Inferior parietal cortex (tissue), 1 donor: Measurements from ENCODE around the gene MTHFSD.

ENCODE experiments used
- DNase-seq: peaks from one replicate; pipeline ENCODE4 v3.0.0-alpha.2; 2016; ENCODE audit errors: extremely low spot score

The MTHFSD gene

GRCh38 chr16:86514481-86515376 is 40.3 kb downstream of the MTHFSD start:
- DNase-seq = no peak

- no peak for DNase-seq
Observed at GRCh38 chr16:86513471-86514277, 41.4 kb downstream of the MTHFSD start.

DNA sequence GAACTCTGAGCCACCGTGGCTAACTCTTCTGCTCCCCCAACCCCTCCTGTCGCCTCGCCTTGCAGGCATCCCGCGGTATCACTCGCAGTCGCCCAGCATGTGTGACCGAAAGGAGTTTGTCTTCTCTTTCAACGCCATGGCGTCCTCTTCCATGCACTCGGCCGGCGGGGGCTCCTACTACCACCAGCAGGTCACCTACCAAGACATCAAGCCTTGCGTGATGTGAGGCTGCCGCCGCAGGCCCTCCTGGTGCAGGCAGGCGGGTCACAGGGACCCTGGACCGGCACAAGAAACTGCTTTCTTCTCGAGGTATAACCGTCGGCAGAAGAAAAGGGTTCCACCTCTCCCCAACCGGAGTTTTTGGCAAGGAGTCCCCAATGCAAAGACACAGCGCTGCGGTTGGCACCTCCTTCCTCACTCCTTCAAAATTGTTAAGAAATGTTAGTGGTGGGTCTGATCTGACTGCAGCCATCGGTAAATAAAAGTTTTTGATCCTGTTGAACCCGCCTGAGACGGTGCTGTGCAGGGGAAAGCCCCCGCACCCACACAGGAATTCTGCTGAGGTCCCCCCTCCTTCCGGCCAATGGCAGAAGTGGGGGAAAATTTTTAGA is 42.1 kb downstream of the MTHFSD start:
- DNase-seq = no peak

GRCh38 chr16:86512301-86512859 is 42.7 kb downstream of the MTHFSD start:
- DNase-seq = no peak

DNA sequence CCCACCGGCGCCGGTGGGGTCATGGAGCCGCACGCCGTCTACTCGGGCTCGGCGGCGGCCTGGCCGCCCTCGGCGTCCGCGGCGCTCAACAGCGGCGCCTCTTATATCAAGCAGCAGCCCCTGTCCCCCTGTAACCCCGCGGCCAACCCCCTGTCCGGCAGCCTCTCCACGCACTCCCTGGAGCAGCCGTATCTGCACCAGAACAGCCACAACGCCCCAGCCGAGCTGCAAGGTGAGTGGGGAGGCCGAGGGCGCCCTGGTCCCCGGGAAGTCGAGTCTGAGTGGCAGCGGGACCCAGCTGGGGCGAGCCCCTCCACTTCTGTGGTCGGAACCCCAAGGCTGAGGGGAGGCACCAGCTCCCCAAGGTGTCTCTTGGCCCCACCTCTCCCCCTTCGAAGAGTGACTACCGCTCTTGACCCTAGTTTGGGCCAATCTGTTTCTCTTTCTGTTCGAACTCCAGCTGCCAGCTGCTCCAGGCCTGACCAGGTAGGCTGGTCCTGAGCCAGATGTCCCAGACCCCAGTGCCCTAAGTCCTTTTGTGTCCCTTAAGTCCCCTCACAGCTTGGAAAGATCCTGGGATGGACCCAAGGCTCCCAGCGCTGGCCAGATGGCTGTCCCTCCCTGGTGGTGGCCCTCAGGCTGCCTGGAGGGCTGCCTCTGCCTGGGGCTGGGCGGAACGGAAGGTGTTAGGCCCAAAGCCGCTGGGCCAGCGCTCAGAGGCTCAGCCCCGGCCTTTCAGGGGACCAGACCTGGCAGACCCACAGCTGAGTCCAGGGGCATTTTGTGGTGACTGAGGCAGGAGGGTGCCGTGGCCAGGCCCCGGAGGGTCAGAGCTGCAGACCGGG is 43.5 kb downstream of the MTHFSD start:
- DNase-seq = no peak

GRCh38 chr16:86510465-86511261 is 44.4 kb downstream of the MTHFSD start, which contains the start of gene FOXF1:
Gene FOXF1, plus strand, starts transcription at chr16:86510527. Its CDS starts 43 bp downstream, at chr16:86510570.
- no peak for DNase-seq

DNA sequence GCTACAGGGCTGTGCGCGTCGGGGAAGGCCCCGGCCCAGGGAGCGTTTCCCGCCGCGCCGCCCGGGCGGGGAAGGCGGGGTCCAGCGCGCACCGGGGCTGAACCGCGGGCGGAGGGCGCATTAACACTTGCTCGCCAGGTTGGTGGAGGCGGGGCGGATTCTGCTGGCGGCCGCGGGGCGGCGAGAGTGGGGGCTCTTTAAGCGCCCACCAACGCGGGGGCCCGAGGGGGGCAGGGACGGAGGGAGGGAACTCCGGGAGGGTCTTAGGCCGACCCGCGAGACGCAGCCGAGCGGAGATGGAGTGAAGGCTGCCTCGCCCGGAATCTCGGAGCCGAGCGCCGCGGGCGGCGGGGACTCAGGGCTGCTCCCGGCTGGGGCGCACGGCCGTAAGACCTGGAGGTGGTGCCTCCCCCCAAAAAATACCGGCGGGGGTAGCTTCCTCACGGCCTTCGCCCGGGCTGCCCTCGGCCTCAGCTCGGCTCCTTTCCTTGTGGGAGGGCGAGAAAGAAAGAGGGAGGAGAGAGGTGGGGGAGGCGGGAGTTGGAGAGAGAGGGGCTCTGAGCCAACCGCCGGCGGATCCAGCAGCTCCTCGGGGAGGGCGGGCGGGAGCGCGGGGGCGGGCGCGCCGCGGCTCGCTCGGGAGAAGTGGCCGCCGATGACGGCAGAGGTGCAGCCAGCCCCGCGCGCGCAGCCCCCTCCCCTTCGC is 45.1 kb downstream of the MTHFSD start:
- DNase-seq = no peak

GRCh38 chr16:86508947-86509758 is 45.9 kb downstream of the MTHFSD start:
- DNase-seq = no peak

GRCh38 chr16:86508028-86508946 is 46.7 kb downstream of the MTHFSD start:
- DNase-seq = no peak

GRCh38 chr16:86507173-86508027 is 47.6 kb downstream of the MTHFSD start:
- no peak for DNase-seq

DNA sequence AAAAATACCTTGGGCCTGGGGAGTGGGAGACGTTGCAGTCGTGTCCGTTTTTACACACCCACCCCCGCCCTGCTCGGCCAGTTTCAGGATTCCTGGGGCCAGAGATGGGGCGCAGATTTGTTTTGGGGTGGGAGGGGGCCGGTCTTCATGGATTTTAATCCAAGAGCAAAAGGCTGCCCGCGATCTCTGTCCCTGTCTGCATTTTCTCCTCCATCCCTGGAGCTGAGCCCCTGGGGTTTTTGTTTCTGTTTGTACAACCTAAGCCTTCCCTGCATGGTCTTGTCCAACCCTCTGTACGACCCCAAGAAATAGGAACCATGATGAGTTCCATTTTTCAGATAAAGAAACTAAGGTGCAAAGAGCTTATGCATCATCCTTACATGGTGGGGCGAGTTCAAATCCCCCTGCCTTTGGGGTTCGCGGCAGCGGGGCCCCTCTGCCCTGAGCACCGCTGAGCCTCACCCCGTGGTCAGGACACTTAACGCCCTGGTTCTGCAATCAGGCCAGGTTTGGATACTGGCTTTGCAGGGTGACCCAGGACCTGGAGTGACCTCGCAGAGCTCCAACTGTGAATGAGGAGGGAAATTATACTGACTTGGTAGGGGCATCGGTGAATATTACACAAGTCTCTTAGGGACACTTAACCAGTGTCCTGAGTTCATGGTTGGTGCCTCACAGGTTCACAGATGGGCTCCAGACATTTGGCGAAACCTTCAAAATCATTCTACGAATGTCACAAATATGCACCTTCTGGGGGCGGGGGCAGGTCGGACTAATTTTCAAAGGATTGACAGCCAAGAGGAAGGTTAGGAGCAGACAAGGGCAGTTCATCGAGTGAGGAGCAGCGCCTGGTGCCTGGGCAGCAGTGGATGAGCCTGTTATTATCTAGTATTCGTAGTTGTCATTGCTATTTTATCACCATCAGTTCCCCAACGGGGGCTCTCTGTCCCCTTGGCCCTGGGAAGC is 48.9 kb downstream of the MTHFSD start:
- DNase-seq = no peak

DNA sequence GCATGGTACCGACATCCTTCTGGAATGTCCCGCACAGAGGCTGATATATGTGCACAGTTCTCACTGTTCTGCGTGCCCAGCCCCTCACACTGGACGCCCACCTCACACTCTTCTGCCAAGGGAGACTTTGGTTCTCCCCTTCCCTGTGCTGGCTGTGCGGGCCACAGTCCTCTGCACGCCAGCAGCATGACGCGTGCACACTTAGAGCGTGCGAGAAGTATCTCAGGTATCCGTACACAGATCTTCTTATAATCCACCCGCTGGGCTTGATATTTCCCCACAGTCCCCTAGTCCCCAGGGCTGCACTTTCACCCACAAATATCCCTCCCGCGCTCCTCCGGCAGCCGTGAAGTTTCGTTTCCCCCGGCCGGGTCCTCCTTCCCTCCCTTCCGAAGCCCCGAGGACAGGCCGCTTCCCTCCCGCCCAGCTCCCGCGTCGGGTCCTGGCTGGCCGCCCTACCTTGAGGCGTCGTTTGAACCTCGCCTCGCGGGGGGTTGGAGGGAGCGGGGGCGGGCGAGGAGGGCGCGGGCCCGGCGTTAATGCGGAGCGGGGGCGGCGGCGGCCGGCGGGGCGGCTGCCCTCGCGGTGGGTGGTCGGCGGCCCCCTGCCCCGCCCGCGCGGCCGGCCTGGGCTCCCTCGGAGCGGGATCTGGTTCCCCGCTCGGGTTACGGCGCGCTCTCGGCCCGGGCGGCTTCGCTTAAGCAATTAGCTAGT is 49.7 kb downstream of the MTHFSD start:
- DNase-seq = no peak

DNA sequence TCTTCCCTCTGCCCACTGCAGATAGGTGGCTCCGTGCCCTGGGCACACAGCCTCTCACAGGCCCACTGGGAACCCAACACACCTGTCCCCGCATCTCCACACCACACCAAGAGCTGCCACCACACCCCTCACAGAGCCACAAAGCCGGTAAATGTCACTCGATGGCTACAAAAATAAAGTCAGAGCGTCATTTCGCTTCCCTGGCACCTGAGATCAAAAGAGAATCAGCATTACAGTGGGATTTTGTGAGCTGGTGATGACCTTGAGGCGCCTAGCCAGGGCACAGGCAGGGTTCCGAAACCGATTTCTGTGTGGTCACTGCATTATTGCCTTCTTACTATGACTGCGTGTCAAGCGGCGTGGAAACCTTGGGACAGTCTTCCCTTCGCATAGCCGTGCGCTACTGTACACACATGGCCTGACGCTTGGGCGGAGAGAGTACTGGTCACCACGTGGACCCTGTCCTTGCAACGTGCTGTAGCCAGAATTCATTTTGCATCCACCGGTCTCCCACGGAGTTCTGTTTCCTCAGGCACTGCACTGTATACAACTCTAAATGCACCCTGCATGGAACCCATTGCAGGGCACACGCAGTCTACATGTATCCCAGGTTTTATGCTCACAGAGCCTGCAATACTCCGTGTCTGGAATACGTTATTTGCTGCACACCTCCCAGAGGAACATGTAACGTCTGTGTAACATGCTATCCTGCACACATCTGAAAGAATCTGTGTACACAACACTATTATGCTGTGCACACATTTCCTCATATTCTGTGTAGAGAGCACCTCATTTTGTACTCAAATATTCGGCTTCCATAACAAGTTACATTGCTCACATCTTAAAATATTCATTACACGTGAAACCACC is 50.5 kb downstream of the MTHFSD start:
- no peak for DNase-seq

GRCh38 chr16:86503830-86504229 is 51.2 kb downstream of the MTHFSD start:
- no peak for DNase-seq
